ENCODE results near the gene TRIM4.

- TF ChIP-seq CTCF (IDR thresholded peaks at IDR 0.05) = peak in 4 of 5 experiments; percentile 12 to 53 (median 32)
- peak; percentile 55 to 81 for TF ChIP-seq POLR2A (IDR thresholded peaks at IDR 0.05)
- peak; percentile 91 to 93 for TF ChIP-seq EP300 (IDR thresholded peaks at IDR 0.05)
Observed at GRCh38 chr7:99918959-99919813, at the start of gene TRIM4.
